Calu3 (cell line): ENCODE data around the gene TMEM63B. TPM values are rescaled to one million over a fixed set of nuclear protein-coding genes. Genes with fewer than 3 reads are reported as not detected.

Source experiments
- BruUV-seq: library from RNA; stranded (reverse); fragments of 400-500 nt; replicated peaks from 2 replicates; lab custom pipeline; 2021; lab: Mats Ljungman, UMichigan
- CTCF ChIA-PET: fragments of 300-600 bp; sonication (Branson Sonifier 250); formaldehyde crosslinking; loops from one replicate; lab custom pipeline; 2022; ENCODE audit warnings: antibody characterized with exemption; lab: Charles Lee
- DNase-seq: peaks from one replicate; pipeline ENCODE4 v3.0.0; 2022
- H3K27ac Mint-ChIP-seq: one replicate; pipeline ENCODE4 v1.8.0; 2022; ENCODE audit warnings: mixed read lengths; ENCODE audit not compliant: unreplicated experiment
- H3K27me3 Mint-ChIP-seq: one replicate; pipeline ENCODE4 v1.8.0; 2022; ENCODE audit warnings: mixed read lengths; ENCODE audit not compliant: unreplicated experiment
- H3K36me3 Mint-ChIP-seq: one replicate; pipeline ENCODE4 v1.8.0; 2022; ENCODE audit warnings: mild to moderate bottlenecking, moderate library complexity, mixed read lengths; ENCODE audit not compliant: insufficient read depth, unreplicated experiment
- H3K4me1 Mint-ChIP-seq: one replicate; pipeline ENCODE4 v1.8.0; 2022; ENCODE audit warnings: mild to moderate bottlenecking, low read depth, mixed read lengths; ENCODE audit not compliant: unreplicated experiment
- H3K4me3 Mint-ChIP-seq: one replicate; pipeline ENCODE4 v1.8.0; 2022; ENCODE audit warnings: mild to moderate bottlenecking, low read depth, moderate library complexity, mixed read lengths; ENCODE audit not compliant: unreplicated experiment
- H3K9me3 Mint-ChIP-seq: one replicate; pipeline ENCODE4 v1.8.0; 2022; ENCODE audit warnings: low read depth, mixed read lengths; ENCODE audit not compliant: unreplicated experiment
- intact Hi-C: fragments of 100-400 bp; cut with micrococcal nuclease; formaldehyde crosslinking; loops from one replicate; pipeline ENCODE4 v1.10.0; 2022; ENCODE audit not compliant: unreplicated experiment
- total RNA-seq: library from RNA; stranded (reverse); gene quantifications from 2 replicates; pipeline ENCODE4 v1.2.3, GENCODE V29; 2022
- TF ChIP-seq, protein P1 (sequence below): fragments of 200-600 bp; IDR thresholded peaks from one replicate; pipeline ENCODE4 v1.8.0; 2022; ENCODE audit warnings: antibody characterized with exemption; ENCODE audit not compliant: unreplicated experiment

TMEM63B gene
- total RNA-seq, 1 experiment from 2014 or later, result 84.2 TPM

GRCh38 chr6:44171899-44172546, 44.7 kb downstream of the TMEM63B start:
- TF ChIP-seq, protein P1, sequence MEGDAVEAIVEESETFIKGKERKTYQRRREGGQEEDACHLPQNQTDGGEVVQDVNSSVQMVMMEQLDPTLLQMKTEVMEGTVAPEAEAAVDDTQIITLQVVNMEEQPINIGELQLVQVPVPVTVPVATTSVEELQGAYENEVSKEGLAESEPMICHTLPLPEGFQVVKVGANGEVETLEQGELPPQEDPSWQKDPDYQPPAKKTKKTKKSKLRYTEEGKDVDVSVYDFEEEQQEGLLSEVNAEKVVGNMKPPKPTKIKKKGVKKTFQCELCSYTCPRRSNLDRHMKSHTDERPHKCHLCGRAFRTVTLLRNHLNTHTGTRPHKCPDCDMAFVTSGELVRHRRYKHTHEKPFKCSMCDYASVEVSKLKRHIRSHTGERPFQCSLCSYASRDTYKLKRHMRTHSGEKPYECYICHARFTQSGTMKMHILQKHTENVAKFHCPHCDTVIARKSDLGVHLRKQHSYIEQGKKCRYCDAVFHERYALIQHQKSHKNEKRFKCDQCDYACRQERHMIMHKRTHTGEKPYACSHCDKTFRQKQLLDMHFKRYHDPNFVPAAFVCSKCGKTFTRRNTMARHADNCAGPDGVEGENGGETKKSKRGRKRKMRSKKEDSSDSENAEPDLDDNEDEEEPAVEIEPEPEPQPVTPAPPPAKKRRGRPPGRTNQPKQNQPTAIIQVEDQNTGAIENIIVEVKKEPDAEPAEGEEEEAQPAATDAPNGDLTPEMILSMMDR, result no peak
- DNase-seq, result no peak
- Mint-ChIP-seq H3K4me1 (peaks cover 11% of the 10 kb centered on the region), H3K4me3 (no peak overlapping the region), H3K36me3 (no peaks in the 10 kb centered on the region), H3K27ac (no peak overlapping the region), H3K27me3 (peaks cover 56% of the 10 kb centered on the region), H3K9me3 (no peaks in the 10 kb centered on the region)
- intact Hi-C loops, result loop anchor here (1.0 to 5.0 kb wide), 3 partner anchors 45 to 166 kb away; partner anchors contain the start of gene MYMX
- no TSS peak for BruUV-seq
- CTCF ChIA-PET, result interaction anchor here (0.7 to 1.8 kb wide), 9 partner anchors 38 to 133 kb away, joined by 3 to 12 read pairs (median 3); partner anchors contain the start of genes HSP90AB1, MRPL14, SLC35B2 and TMEM63B

DNA sequence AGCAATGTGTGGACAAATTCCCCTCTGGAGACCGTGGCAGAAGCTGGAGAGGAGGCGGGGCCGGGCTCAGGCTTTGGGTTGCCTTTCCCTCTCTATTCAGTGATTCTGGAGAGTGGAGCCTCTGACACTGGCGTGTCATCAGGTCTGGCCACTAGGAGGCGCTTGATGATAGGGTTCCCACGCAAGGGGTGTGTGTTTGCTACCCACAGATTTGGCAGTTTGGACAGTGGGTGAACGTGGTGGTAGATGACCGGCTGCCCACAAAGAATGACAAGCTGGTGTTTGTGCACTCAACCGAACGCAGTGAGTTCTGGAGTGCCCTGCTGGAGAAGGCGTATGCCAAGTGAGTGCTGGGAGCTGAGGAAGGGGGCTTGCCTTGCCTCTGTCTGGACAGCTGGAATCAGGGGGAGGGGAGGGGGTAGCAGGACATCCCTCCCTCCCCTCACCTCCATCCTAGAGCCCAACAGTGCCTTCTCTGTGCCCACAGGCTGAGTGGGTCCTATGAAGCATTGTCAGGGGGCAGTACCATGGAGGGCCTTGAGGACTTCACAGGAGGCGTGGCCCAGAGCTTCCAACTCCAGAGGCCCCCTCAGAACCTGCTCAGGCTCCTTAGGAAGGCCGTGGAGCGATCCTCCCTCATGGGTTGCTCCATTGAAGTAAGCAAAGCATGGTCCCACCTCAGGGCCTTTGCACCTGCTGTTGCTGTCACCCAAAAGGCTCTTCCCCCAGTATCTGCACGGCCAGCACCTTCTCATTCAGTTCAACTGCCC, 45.6 kb downstream of the TMEM63B start:
- BruUV-seq, result no TSS peak
- Mint-ChIP-seq H3K9me3 (no peaks in the 10 kb centered on the region), H3K36me3 (no peaks in the 10 kb centered on the region), H3K27ac (no peak overlapping the region), H3K4me1 (peaks cover 11% of the 10 kb centered on the region), H3K27me3 (peaks cover 50% of the 10 kb centered on the region), H3K4me3 (no peak overlapping the region)
- DNase-seq, result peak; percentile 90
- CTCF ChIA-PET, result interaction anchor here (0.7 to 1.8 kb wide), 13 partner anchors 12 to 167 kb away, joined by 3 to 12 read pairs (median 3); partner anchors contain the start of genes HSP90AB1 and SLC35B2
- intact Hi-C loops, result loop anchor here (1.0 to 5.0 kb wide), 3 partner anchors 44 to 165 kb away; partner anchors contain the start of gene MYMX
- TF ChIP-seq, protein P1, result peak; percentile 95

DNA sequence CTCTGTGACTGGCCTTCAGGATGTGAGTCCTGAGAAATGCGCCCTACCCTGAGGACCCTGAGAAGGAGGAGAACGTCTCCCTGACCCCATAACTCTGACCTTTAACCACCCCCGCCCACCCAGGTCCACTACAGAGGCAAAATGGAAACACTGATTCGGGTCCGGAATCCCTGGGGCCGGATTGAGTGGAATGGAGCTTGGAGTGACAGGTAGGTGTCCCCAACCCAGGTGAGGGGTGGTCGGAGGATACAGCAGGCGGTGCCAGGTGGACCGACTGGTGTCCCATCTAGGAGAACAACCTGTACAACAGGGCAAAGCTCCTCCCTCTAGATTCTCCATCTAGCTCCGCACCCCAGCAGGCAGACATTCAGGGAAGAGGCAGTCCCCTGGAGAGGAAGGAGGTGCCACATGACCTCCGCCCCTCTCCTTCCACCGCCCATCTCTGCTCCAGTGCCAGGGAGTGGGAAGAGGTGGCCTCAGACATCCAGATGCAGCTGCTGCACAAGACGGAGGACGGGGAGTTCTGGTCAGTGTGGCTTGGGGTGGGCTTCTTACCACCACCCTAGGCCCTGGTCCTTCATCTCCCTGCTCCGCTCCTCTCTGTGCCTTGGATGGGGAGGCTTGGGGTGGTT, 48.9 kb downstream of the TMEM63B start:
- H3K27me3 Mint-ChIP-seq, result peaks cover 28% of the 10 kb centered on the region
- no peaks in the 10 kb centered on the region for H3K9me3 Mint-ChIP-seq
- no peak overlapping the region for H3K27ac Mint-ChIP-seq
- H3K4me3 Mint-ChIP-seq, result no peak overlapping the region
- H3K4me1 Mint-ChIP-seq, result peaks cover 22% of the 10 kb centered on the region
- intact Hi-C loops, result no loop called here
- CTCF ChIA-PET, result interaction anchor here (0.7 kb wide), 1 partner anchor 57 kb away, joined by 3 read pairs; no protein-coding TSS in a partner anchor
- H3K36me3 Mint-ChIP-seq, result no peaks in the 10 kb centered on the region
- no peak for DNase-seq
- no TSS peak for BruUV-seq
- TF ChIP-seq, protein P1, result no peak

DNA sequence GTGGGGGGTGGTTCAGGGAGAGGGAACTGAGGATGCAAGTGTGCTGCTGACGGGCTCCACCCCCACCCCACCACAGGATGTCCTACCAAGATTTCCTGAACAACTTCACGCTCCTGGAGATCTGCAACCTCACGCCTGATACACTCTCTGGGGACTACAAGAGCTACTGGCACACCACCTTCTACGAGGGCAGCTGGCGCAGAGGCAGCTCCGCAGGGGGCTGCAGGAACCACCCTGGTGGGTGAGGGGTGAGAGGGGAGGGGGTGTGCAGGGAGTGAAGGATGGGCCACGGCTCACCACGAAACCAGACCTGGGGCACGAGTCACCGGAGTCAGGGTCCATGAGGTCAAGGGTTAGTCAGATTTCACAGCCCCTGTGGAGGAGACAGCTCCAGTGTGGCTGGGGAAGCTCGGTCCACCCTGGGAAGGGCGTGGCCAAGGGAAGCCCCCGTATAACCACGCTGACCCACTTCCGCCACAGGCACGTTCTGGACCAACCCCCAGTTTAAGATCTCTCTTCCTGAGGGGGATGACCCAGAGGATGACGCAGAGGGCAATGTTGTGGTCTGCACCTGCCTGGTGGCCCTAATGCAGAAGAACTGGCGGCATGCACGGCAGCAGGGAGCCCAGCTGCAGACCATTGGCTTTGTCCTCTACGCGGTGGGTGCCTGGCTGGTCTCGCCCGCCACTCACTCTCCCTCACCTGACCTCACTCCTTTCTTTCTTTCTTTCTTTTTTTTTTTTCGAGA, 49.6 kb downstream of the TMEM63B start:
- Mint-ChIP-seq H3K4me1 (peaks cover 22% of the 10 kb centered on the region), H3K4me3 (no peak overlapping the region), H3K9me3 (no peaks in the 10 kb centered on the region), H3K27ac (no peak overlapping the region), H3K27me3 (peaks cover 21% of the 10 kb centered on the region), H3K36me3 (no peaks in the 10 kb centered on the region)
- CTCF ChIA-PET, result interaction anchor here (0.6 to 0.7 kb wide), 3 partner anchors 51 to 1231 kb away, joined by 3 read pairs; no protein-coding TSS in a partner anchor
- intact Hi-C loops, result no loop called here
- no TSS peak for BruUV-seq
- TF ChIP-seq, protein P1, result no peak
- DNase-seq, result no peak
